Measurements from ENCODE around the gene NAP1L1.

NAP1L1 gene

DNA sequence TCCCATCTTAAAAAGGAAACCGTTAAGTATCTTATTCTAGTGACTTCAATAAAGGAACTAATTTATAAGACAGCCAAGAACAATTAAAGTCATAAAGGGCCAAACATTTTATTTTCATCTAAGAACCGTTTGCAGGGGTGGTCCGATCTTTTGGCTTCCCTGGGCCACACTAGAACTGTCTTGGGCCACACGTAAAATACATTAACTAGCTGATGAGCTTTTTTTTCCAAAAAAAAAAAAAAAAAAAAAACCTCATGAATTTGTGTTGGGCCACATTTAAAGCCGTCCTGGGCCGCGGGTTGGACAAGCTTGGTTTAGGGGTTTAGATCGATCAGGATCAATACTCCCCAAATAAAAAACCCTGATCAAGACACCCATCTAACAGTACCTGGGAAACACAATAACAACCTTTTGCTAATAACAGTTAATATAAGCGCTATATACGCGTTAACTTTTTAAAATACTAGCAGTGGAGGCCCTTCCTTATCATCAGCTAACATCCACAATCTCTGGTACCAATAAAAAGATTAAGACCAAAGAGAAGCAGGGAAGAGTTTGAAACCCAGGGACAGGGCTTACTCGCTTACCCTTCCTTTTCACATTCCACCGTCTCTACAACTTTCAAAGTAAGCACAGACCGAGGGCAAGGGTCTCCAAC lies 1.1 kb downstream of the NAP1L1 start:
- DNase-seq, result no peak

DNA sequence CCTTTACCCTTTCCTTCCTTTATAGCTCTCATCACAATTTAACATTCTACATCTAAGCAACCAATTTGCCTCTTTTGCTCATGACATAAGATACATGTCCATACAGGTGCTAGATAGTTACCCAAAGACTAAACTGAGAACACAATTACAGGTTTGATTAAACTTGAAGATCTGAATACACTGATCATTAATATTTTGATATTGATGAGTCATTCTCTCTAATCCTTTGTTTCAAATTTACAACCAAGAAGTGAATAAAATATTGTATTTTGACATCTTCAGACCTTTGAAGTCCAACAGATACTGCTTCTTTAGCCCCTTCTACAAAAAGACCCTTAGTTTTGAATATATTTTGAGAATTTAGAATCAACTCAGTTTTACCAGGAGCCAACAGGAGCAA lies 2.6 kb downstream of the NAP1L1 start:
- no peak for DNase-seq

DNA sequence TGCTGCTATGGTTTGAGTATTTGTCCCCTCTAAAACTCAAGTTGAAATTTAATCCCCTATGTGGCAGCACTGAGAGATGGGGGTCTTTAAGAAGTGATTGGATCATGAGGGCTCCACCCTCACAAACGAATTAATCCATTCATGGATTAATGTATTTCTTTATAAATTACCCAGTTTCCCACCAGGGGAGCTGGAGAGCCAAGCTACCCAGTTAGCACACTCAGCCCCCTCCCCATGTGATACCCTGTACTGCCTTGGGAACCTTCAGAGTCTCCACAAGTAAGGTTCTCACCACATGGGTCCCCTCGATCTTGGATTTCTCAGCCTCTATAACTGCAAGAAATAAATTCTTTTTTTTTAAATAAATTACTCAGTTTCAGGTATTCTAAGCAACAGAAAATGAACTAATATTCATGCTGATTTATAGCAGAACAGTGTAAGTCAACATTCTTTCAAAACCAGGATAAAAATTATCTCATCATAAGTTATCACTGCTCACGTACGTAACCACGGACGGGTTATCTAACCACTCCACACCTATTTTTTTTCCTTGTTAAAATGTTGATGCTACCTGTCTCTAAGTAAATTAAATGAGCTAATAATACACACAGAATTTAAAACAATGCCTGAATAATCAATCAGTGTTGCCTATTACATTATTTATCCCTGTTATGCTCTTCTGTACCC lies 3.6 kb downstream of the NAP1L1 start:
- DNase-seq, result no peak

DNA sequence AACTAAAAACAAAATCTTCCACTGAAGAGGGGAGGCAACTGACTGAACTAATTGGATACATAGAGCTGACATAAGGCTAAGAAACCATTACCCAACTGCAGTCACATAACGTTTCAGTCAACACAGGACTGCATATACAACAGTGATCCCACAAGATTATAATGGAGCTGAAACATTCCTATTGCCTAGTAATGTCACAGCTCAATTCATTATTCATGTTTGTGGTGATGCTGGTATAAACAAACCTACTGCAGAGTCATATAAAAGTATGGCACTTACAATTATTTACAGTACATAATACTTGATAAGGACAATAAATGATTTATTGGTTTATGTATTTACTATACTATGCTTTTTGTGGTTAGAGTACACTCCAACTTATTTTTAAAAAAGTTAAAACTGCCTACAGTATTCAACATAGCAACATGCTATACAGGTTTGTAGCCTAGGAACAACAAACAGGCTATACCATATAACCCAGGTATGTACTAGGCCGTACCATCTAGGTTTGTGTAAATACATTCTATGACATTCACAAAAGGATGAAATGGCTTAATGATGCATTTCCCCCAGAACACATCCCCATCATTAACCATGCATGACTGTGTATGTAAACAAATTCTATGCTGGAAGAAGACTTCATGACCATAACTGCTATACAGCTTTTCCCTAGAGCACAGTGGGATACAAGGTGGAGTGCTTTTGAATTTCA lies 4.3 kb downstream of the NAP1L1 start:
- no peak for DNase-seq

- no peak for DNase-seq
Measured at GRCh38 chr12:76078748-76079147, 5.7 kb downstream of the NAP1L1 start.

DNA sequence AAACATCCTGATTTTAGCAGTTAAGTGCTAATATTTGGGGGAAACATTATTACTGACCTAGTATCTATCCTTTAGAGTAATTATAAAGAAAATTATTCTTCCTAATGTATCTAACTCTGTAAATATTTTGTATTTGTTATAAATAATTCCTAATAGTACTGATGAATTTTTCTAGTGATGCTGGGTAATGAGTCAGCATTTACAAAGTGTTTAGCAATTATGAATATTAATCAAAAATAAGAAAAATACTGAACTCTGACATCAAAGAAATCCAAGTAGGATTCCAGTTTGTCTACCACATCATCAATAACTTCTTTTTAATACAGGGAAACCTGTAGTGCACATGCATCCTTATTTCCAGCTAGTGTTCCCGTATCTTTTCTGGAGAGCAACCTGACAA lies 9.0 kb downstream of the NAP1L1 start:
- DNase-seq, result no peak

GRCh38 chr12:76074701-76075336 lies 9.7 kb downstream of the NAP1L1 start:
- DNase-seq, result no peak

GRCh38 chr12:76073561-76073960 lies 10.9 kb downstream of the NAP1L1 start:
- DNase-seq, result no peak

DNA sequence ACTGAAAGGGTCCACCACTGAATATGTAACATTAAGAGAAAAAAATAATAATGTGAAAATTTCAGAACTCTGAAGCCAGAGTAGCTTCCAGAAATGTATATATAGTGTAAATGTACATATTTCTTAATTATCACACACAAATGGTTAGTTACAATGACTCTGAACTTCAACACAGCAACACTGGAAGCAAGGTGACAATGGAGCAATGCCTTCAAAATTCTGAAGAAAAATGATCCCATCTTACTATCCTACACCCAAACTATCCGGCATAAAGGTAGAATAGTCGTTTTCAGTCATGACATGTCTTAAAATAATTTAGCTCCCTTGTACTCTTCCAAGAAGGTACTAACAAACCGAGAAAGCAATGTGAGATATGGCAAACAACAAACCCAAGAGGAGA lies 11.9 kb downstream of the NAP1L1 start:
- no peak for DNase-seq

DNA sequence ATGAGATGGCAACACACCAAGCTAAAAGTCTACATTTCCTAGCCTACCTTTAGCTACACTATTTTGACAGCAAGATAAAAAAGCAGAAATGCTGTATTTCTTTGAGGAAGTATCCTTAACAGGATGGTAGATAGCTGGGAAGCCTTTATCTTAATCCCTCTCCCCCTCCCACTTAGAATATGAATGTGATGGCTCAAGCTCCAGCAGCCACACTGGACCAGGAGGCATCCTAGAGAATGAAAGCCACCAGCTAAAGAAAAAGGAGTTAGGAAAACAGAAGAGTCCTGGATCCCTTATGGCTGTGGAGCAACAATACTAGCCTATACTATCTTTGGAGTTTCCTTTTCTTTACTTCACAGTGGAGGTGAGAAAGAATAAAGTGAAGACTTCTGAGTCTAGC lies 15.1 kb downstream of the NAP1L1 start:
- no peak for DNase-seq

DNA sequence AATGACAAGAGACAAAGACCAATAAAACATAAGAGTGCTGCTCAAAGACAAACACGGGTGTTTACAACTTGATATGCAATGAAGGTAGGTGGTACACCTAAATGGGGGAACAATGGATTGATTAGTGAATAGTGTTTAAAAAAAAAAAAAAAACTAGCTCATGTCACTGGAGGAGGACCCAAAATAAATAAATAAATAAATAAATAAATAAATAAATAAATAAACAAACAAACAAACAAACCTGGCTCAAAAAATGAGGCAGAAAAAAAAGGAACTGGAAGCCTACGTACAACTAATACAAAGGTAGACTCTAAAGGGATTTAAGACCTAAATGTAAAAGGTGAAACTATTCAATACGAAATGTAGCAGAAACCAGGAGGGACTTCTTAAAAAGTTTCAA lies 18.6 kb downstream of the NAP1L1 start:
- no peak for DNase-seq

DNA sequence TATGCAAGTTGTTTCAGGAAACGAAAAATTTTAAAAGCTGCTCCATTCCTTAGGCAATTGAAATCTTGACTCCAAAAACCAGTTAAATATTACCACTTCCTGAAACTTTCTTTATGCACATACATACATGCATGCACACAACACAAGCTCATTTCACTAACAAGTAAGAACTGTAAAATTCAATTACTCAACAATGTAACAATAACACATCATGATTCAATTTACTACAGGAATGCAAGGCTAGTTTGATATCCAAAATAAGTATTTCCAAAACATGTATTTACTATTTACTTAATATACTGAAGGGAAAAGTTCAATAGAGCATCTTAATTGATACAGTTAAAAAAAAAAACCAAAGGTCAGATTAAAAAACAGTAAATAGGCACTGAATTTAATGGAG lies 19.6 kb downstream of the NAP1L1 start:
- DNase-seq, result no peak

DNA sequence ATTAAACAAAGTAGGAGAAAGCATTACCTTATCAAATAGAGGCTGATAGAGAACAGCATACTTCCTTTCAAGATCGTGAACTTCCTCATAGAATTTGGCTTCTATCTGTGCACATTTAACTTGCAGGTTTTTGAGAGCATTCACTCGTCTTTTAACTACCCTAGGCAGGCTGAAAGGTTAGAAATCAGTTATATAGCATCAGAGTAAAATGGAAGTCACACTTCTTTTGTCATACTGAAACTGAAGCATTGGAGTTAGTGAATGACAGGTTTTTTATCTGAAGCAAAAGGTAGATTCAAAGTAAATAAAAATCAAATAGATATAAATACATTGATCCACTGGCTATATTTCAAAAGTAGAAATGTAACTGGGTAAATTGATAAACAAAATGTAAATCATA lies 24.4 kb downstream of the NAP1L1 start:
- no peak for DNase-seq

DNA sequence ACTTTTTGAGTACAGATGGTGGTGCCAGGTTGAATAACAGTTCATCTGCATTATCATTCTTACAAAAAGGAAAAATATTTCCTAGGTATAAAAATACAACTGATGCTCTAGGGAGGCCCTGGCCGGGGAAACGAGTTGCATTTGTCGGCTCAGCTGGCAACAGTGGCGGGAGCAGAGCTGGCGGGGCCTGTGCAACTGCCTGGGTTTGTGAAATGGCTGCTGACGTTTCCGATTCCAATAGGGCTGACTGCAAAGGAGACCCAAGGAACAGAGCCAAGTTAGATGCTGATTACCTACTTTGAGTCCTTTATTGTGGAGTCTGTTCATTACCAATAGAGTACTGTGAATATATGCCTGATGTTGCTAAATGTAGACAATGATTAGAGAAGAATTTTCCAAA lies 27.2 kb downstream of the NAP1L1 start:
- DNase-seq, result no peak

DNA sequence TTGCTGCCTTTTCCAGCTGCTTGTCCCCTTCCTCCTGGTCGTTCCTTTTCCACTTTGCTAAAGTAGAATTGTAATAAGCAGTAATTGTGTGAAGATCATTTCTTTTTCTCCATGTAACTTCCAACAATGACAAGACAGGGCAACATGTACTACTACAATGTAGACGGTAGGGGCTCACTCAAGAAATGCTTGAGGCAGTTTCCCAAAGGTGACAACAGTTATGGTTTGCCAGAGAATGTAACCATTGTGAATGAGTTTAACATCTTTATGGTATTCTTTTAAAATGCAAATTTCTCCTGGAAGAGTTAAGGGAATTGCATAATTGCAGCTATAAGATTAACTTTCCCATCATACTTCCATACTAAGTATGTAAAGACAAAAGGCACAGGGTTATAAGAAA lies 29.1 kb downstream of the NAP1L1 start:
- no peak for DNase-seq

GRCh38 chr12:76049575-76050251 lies 34.8 kb downstream of the NAP1L1 start:
- no peak for DNase-seq

GRCh38 chr12:76047742-76048141 lies 36.7 kb downstream of the NAP1L1 start:
- DNase-seq, result no peak

- DNase-seq, result no peak
Measured at GRCh38 chr12:76047060-76047459, 37.4 kb downstream of the NAP1L1 start.

DNA sequence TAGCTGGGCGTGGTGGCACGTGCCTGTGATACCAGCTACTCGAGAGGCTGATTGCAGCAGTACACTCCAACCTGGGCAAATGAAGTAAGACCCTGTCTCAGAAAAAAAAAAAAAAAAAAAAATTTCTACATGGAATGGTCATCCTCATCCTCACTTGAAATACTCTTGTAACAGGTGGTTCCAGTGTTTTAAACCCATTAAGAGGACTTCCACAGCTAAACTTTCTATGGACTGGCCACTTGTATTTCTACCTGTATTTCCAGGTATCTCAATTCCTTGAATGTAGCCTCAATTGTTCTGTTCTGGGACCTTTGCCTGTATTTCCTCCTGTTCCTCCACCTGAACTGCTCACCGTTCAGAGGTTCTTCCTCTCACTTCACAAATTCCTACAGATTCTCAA lies 41.1 kb downstream of the NAP1L1 start:
- DNase-seq, result no peak

DNA sequence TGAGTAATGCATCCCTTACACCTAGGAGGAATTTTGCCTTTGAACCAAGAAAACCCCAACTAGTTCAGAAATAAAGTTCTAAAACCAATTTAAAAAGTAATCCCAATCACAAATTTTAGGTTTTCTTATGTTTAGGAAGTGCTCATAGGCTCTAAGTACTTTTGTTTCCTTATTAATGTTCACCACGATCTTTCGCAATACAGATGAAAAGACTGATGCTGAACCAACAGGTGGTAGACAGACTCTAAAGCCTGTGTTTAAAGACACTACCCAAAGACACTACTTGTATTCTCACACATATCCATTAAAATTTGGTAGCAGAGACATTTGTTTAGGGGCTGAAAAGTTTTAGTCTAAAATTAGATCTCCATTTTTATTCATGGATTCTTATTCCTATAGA lies 42.3 kb downstream of the NAP1L1 start:
- no peak for DNase-seq

- no peak for DNase-seq
Measured at GRCh38 chr12:76041406-76041805, 43.1 kb downstream of the NAP1L1 start.

GRCh38 chr12:76040461-76040860 lies 44.0 kb downstream of the NAP1L1 start:
- DNase-seq, result no peak

DNA sequence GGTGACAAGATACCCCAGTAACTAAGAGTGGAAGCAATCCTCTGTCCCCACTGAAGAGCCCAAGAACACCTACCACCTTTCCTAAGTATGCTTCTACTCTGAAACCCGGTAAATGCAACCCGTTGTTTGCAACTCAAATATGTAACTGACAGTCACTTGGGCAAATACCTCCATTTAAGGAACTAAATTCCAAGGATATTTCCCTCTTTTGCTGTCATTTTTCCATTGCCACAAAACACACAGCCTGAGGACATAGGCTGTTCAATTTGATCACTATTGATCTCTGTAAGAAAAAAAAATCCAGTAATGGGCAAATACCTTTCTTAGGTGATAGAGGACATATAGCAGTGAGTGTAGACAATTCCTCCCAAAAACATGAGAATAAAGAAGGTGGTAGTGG lies 46.3 kb downstream of the NAP1L1 start:
- DNase-seq, result no peak

All from activated effector memory CD4-positive, alpha-beta T cell treated with anti-CD3 and anti-CD28 coated beads, Interleukin-2, amount 50 U/mL, for 16 hours (primary cell).